B cell (primary cell): Measurements from ENCODE around the gene HP1BP3.

ENCODE experiments used
- CTCF ChIP-seq: fragments of 200-600 bp; IDR thresholded peaks from one replicate; pipeline ENCODE4 v1.8.0; 2022; ENCODE audit warnings: antibody characterized with exemption, mild to moderate bottlenecking
- EZH2 ChIP-seq: IDR thresholded peaks from 2 replicates; pipeline ENCODE4 v1.6.1; 2012; ENCODE audit warnings: borderline replicate concordance, low read depth, mild to moderate bottlenecking, moderate library complexity, low read length; ENCODE audit not compliant: insufficient read depth, poor library complexity, severe bottlenecking

GRCh38 chr1:20763417-20763816 is 23.7 kb downstream of the HP1BP3 start:
- TF ChIP-seq CTCF (no peak), EZH2 (no peak)
